NCI-H82 treated with DMSO at 0.1 percent for 48 hours (cell line): ENCODE measurements around the gene KRT9.
"Not testable (repeated sequence)": the region's sequence is repeated elsewhere in the genome, so short reads cannot be mapped to it uniquely, and the experiment has no call there.

Source experiments
- DNase-seq: peaks from one replicate; lab custom pipeline; 2025; ENCODE audit not compliant: unreplicated experiment; lab: John Stamatoyannopoulos, UW

The KRT9 gene

GRCh38 chr17:41602524-41602923, 30.7 kb upstream of the KRT9 start:
- no peak for DNase-seq

- DNase-seq: no peak
These were observed 28.5 kb upstream of the KRT9 start for GRCh38 chr17:41600318-41600717.

- DNase-seq: no peak
These were observed 27.8 kb upstream of the KRT9 start for GRCh38 chr17:41599680-41600079.

- no peak for DNase-seq
These were observed 23.7 kb upstream of the KRT9 start for GRCh38 chr17:41595585-41595984.

- no peak for DNase-seq
These were observed 22.6 kb upstream of the KRT9 start for GRCh38 chr17:41594363-41594915.

GRCh38 chr17:41593306-41593981, 21.6 kb upstream of the KRT9 start:
- no peak for DNase-seq

GRCh38 chr17:41592601-41593305, 20.9 kb upstream of the KRT9 start:
- DNase-seq: no peak

- no peak for DNase-seq
These were observed 17.4 kb upstream of the KRT9 start for GRCh38 chr17:41589301-41589700.

- no peak for DNase-seq
These were observed 16.4 kb upstream of the KRT9 start for GRCh38 chr17:41588126-41588810.

- no peak for DNase-seq
These were observed 15.1 kb upstream of the KRT9 start, which contains the start of gene KRT14 for GRCh38 chr17:41586863-41587495. Gene KRT14 (minus strand): TSS chr17:41586895. CDS start chr17:41586834, 61 bp downstream.

- DNase-seq: no peak
These were observed 13.6 kb upstream of the KRT9 start for GRCh38 chr17:41585301-41586056.

- DNase-seq: not testable (repeated sequence)
These were observed 12.6 kb upstream of the KRT9 start for GRCh38 chr17:41584331-41584927.

- DNase-seq: no peak
These were observed 11.6 kb upstream of the KRT9 start for GRCh38 chr17:41583137-41584127.

GRCh38 chr17:41582061-41582968, 10.5 kb upstream of the KRT9 start:
- not testable (repeated sequence) for DNase-seq

- no peak for DNase-seq
These were observed 9.7 kb upstream of the KRT9 start for GRCh38 chr17:41581366-41582060.

GRCh38 chr17:41580687-41581365, 9.0 kb upstream of the KRT9 start:
- DNase-seq: no peak

- DNase-seq: no peak
These were observed 8.4 kb upstream of the KRT9 start for GRCh38 chr17:41580244-41580575.
